A549 (cell line): ENCODE data around the gene SLC9A9.

ENCODE experiments used
- BHLHE40 ChIP-seq: IDR thresholded peaks from 2 replicates; pipeline ENCODE4 v1.6.1; 2012; ENCODE audit warnings: low read depth, low read length, inconsistent platforms
- CTCF ChIP-seq: fragments of >200 bp; sonication (Bioruptor Twin); formaldehyde crosslinking; IDR thresholded peaks from 3 replicates; pipeline ENCODE4 v1.5.1; 2016
- JUNB ChIP-seq: fragments of >200 bp; sonication (Bioruptor Twin); formaldehyde crosslinking; IDR thresholded peaks from 2 replicates; pipeline ENCODE4 v1.6.1; 2016
- SMC3 ChIP-seq: fragments of >200 bp; sonication (Bioruptor Twin); formaldehyde crosslinking; IDR thresholded peaks from 3 replicates; pipeline ENCODE4 v1.6.1; 2018; ENCODE audit warnings: inconsistent platforms

GRCh38 chr3:143256416-143256815 lies 591.9 kb downstream of the SLC9A9 start:
- TF ChIP-seq CTCF: no peak
- TF ChIP-seq SMC3: no peak
- TF ChIP-seq JUNB: no peak
- no peak for TF ChIP-seq BHLHE40
